AG20443 (cell line): ENCODE data around the gene MYLK.
"Not testable (repeated sequence)": the region's sequence is repeated elsewhere in the genome, so short reads cannot be mapped to it uniquely, and the experiment has no call there.

Experiments used
- DNase-seq: peaks from one replicate; pipeline ENCODE4 v3.0.0; 2012; ENCODE audit warnings: low spot score, mixed read lengths

Gene MYLK

GRCh38 chr3:123750209-123750608, 133.9 kb downstream of the MYLK start:
- no peak for DNase-seq

- peak; percentile 81 for DNase-seq
Measured at GRCh38 chr3:123749711-123750110, 134.4 kb downstream of the MYLK start.

DNA sequence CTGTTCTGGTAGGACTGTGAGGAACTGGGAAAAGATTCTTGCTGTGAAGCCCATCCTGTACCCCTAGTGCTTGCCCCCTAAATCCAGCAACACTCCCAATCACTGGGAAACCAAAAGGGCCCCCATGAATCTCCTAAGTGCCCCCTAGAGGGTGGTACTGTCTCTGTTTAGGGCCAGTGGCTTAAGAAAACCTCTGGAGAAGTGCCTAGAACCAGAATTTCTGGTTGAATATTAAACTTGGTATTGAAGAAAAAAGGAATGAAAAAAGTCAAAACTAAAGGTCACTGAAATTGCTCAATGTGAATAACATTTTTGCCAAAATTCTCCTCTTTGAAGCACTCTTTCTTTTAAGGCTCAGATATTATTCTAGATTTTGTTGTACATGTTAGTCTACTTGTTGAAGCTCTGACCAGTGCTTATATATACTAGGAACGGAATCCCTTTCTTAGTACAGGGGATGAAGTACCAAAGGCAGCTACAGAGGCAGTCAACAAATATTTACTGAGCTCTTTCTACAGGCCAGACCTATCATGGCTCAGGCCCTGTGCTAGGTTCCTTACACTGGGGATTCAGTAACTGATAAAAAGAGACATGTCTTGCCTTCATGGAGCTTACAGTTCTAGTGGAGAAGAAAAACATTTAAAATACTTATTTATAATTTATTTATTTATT, 138.8 kb downstream of the MYLK start:
- no peak for DNase-seq

- no peak for DNase-seq
Measured at GRCh38 chr3:123744064-123744463, 140.1 kb downstream of the MYLK start.

- DNase-seq = no peak
Measured at GRCh38 chr3:123743121-123743520, 141.0 kb downstream of the MYLK start.

DNA sequence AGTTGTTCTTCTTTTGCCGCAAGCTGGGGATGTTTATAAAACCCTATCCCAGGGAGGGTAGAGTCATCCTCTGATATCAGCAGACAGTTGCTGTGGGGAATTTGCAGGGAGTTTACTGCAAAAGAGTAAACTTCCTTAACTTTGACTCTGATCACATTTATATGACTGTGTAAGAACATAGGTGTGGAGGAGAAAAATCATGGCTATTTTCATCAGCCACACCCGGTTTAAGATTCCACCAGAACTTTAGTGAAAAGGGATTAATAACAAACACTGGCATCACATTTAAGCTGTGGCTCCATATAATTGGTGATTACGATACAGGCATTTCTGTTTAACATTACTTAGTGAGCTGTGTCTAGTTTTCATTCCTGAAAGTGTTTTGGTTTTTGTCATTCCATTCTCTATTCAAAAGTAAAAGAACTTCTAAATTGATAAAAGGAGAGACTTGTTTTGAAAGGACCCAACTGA, 143.1 kb downstream of the MYLK start:
- no peak for DNase-seq

GRCh38 chr3:123740391-123740822, 143.7 kb downstream of the MYLK start:
- DNase-seq = no peak

DNA sequence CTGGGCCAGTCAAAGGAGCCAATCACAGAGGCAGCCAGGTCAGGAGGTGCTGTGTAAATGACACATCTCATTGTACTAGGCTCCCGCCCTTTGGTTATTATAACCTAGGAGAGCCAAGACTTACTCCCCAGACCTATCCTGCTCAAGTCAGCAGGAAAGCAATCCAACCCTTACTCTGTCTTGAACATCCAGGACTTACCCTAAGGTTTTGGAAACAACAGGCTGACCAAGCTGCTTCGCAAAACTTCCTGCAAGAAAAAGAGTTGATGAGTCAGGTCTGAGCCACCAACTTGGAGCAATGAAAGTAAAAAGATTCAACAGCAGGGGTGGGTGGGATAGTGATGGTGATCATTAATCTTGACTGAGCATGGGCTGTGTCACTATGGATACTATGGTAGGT, 144.4 kb downstream of the MYLK start:
- peak; percentile 54 for DNase-seq

- no peak for DNase-seq
Measured at GRCh38 chr3:123739106-123739505, 145.0 kb downstream of the MYLK start.

DNA sequence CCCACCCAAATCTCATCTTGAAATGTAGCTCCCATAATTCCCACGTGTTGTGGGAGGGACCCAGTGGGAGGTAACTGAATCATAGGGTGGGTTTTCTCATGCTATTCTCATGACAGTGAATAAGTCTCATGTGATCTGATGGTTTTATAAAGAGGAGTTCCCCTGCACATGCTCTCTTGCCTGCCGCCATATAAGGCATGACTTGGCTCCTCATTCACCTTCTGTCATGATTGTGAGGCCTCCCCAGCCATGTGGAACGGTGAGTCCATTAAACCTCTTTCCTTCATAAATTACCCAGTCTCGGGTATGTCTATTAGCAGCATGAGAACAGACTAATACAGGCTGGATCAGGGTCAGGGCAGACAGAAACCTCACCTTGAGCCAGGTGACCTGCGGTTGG, 145.6 kb downstream of the MYLK start:
- not testable (repeated sequence) for DNase-seq

DNA sequence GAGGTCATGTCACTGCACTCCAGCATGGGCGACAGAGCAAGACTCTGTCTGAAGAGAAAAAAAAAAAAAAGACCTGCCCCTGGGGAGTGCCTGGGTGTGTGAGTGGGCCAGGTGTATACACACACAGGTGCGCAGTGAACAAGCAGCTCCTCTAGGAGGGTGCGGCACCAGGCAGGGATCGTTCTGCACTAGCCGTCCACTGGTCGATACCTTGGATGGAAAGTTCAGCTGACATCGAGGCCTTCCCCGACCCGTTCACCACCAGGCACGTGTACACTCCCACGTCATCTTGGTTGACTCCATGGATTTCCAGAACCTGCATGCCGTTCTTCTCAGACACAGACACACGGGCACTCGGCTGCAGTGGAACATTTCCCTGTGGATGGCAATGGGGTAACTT, 147.0 kb downstream of the MYLK start:
- DNase-seq = no peak

DNA sequence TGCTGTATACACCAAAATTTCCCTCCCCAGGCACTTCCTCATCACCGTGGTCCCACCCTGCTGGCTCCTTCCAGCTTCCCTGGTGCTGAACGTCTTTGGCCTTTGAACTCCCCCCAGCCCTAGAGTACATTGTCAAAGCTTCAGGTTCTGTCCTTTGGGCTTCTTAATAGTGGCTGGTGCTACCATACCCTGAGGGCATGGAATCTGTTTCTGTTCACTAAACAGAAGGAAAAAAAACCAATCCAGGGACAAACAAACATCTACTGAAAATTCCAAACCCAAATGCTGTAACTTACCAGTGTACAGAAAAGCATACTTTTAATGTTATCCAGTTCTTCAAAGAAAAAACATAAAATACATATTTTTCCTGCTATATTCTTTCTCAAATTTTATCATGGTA, 148.7 kb downstream of the MYLK start:
- DNase-seq = no peak

DNA sequence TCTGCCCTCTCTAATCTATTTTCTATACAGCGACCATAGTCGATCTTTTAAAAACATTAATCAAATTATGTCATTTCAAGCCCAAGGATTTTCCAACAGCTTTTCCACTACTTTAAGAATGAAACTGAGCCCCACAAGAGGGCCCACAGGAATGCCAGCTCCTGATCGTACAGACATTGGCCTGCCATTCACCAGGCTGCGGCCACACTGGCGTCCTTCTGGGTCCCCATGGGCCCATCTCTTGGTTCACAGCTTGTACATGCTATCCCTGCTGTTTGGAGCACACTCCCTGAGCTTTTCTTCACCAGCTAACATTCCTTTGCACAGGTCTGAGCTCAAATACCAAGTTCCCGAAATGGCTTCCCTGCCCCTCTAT, 149.6 kb downstream of the MYLK start:
- DNase-seq = no peak

DNA sequence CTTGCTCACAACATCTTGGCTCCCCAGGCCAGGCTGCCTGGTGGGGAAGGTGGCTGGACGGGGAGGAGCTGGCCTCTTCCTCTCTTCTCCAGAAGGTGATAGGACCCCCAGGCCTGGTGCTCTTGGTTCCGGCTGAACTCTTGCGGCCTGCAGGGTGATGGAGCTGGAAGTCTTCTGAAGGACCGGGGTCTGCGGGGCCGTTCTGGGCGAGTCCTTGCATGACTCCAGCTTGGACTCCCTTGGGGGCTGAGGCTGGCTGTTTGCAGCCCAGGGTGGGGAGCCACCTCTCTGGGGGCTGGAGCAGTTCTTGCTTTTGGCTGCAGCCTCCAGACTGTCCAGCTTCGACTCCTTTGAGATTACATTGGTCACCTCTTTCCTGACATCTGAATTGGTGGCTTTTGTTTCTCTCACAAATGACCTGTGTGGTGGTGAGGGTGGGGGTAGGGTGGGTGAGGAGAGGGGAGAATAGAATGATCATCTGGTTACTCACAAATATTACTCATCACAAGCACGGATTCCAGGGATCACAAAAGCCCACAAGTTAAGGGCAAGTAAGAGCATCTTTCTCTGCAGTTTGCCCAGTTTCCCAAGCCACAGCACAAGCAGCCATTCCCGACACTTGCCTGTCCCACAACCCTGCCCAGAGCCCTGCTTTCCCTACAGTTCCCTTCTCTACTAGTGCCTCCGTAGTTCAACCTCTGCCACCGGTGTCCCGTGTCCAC, 150.2 kb downstream of the MYLK start:
- DNase-seq = peak; percentile 86

DNA sequence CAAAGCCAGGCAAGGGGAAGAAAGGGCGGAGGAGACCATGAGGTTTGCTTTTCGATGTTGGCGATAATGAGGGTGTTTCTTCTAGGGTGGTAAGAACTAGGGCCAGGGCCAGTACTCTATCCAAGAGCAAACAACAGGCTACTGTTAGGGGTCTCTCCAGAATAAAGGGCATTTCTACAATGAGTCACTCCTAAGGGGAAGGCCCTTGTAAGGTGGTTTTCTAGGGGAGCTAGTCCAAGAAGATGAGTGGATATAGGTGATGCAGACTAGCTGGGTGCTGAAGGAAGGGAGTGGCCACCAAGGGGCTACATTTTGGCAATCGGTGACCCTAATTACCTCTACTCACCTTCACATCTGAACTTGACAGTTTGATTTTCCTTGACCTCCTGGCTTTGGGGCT, 150.8 kb downstream of the MYLK start:
- DNase-seq = no peak

DNA sequence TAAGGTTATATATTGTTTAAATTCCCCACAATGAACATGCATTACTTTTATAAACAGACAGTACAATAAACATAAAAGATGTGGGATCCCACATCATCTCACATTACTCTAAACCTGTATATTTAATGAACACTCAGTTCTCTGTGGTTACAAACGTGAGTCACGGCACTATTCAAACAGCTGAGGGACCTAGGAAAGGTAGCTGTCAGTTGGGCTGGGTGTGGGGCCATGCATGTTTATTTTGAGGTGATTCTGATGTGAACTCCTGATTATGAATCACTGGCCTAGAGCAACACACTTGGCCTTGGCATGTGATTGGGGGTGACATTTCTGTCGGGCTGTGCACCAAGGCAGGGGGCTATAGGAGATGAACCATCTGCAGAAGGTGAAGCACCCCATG, 151.7 kb downstream of the MYLK start:
- no peak for DNase-seq

GRCh38 chr3:123730829-123731228, 153.3 kb downstream of the MYLK start:
- no peak for DNase-seq

- DNase-seq = no peak
Measured at GRCh38 chr3:123728991-123729390, 155.1 kb downstream of the MYLK start.

- no peak for DNase-seq
Measured at GRCh38 chr3:123728014-123728413, 156.1 kb downstream of the MYLK start.

DNA sequence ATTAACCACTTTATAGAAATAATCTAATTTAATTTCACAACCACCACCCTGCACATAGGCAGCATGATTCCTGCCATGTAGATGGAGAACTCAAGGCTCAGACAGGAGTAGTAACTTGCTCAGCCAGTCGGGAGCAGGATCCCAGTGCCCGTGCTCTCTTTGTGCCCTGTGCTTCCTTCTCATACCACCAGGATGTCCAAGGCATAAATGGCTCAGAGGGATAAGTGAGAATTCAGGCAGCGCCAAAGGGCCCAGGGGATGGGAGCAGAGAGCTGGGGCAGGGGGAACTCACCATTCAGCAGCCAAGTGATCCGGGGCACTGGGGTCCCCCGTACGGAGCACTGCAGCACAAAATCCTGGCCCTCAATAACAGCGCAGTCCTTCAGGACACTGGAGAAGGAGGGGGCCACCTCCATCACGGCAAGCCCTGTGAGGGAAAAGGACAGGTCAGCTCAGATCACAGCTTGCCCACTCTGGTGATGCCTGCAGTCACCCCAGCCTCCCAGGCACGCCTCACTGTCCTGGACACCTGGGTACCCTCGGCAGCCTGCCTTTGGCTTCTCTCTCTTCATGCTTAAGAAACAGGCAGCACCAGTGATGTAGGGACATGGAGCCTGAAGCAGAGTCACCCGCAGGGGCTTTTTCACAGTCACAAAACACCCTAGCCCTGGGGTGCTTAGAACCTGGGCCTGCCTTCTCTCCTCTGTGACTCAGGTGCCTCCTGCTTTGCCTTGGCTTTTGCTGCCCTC, 158.3 kb downstream of the MYLK start:
- DNase-seq = no peak

DNA sequence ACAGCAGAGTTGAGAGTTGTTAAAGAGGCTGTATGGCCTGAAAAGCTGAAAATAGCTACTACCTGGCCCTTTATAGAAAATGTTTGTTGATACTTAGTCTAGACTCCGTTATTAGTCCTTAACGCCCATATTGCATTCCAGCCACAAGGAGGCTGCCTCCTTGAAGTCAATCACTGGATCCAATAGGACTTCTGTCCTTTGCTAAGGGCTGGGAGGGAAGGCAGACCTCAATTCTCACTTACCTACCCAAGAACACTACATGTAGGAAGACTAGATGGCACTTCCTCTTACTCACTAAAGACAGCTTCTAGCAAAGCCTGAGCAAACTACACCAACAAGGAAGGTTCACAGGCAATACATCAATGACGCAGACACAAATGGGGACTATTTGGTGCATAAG, 159.8 kb downstream of the MYLK start:
- DNase-seq = no peak

- peak; percentile 81 for DNase-seq
Measured at GRCh38 chr3:123723522-123724168, 160.5 kb downstream of the MYLK start.

DNA sequence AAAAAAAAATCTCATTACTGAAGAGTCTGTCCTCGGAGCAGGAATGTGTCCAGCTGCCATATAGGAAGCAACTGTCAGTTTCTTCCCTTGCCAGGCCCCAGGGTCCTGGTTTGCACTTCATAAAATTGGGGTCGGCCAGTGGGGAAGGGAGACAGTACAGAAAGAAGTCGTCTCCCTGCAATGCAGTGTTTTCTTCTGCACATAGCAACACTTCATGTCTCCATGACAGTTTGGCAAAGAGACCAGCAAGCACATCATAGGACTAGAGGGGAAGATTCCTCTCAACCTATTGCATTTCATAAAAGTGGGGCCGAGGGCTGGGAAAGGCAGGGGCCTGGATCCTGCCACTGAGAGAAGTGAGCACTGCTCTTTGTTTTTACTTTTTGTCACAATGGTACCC, 161.1 kb downstream of the MYLK start:
- no peak for DNase-seq
